Umbilical cord (tissue), 2 donors: ENCODE data around the gene CMTM5. TPM values are rescaled to one million over a fixed set of nuclear protein-coding genes. Genes with fewer than 3 reads are reported as not detected.
"Not testable (repeated sequence)": the region's sequence is repeated elsewhere in the genome, so short reads cannot be mapped to it uniquely, and the experiment has no call there.

ENCODE experiments used
- DNase-seq: peaks from one replicate; pipeline ENCODE4 v3.0.0-alpha.2; 2015; ENCODE audit warnings: low spot score
- total RNA-seq: library from RNA; depleted of rRNA; stranded (reverse); fragments of >200 nt; gene quantifications from one replicate; pipeline ENCODE4 v1.2.3, GENCODE V29; 2014; ENCODE audit warnings: low replicate concordance; ENCODE audit not compliant: insufficient read depth

Gene CMTM5
- total RNA-seq, 1 donor from 2014 or later, result 0.96 TPM

DNA sequence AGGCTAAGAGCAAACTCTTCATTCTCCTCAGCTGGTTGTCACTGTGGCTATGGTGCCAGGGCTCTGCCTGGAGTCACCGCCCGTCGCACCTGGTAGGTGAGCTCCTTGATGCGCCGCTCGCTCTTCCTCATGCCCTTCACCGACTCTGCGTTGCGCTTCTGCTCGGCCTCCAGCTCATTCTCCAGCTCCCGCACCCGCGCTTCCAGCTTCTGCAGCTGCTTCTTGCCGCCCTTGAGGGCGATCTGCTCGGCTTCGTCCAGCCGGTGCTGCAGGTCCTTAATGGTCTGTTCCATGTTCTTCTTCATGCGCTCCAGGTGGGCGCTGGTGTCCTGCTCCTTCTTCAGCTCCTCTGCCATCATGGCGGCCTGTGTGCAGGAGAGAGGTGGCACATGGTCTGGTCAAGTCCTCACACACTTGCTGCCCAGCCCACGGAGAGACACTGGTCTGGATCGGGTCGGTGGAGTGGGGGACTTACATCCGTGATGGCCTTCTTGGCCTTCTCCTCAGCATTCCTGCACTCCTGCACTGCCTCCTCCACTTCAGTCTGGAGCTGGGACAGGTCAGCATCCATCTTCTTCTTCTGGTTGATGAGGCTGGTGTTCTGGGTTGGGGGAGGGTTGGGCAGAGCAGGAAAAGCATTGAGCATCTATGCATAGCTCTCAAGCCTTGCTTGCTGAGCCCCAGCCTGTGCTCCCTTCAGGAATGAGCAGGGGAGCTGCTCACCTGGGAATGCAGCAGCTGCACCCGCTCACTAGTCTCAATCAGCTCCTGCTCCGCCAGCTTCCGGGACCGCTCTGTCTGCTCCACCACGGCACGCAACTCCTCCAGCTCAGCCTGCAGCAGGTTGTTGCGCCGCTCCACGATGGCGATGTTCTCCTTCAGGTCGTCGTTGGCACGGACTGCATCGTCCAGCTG is 38.3 kb downstream of the CMTM5 start:
- DNase-seq, result no peak

DNA sequence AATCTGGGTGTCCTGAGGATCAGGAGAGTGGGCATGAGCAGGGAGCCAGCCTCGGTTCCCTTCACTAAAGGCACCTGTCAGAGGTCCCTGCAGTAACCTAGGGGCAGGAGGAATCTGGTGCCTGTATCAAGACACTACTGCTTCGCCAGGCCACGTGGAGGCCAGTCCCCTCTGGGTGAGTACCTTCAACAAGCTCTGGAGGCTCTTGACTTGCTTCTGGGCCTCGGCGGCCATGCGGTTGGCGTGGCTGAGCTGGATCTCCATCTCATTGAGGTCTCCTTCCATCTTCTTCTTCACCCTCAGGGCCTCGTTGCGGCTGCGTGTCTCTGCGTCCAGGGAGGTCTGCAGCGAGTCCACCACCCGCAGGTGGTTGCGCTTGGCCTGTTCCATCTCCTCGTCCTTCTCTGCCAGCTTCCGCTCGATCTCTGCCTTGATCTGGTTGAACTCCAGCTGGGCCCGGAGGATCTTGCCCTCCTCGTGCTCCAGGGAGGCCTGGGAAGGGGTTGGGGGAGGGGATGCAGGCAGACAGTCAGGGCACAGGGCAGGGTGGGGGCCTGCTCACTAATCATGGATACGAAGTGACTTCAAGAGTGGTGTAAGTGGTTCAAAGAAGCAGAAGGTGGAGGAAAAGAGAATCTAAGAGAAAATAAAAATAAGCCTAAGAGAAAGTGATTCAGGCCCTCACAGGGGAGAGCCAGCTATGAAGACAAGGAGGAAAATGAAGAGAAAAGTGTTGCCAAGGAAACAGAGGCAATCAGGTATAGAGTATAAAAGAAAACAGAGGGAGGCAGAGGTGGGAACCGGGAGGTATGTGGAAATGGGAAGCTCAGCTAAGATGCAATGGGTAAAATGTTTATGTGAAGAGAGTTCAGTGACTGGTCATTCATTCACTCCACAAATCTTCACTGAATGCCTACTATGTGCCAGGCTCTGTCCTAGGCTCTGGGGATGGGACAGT is 39.3 kb downstream of the CMTM5 start:
- no peak for DNase-seq

DNA sequence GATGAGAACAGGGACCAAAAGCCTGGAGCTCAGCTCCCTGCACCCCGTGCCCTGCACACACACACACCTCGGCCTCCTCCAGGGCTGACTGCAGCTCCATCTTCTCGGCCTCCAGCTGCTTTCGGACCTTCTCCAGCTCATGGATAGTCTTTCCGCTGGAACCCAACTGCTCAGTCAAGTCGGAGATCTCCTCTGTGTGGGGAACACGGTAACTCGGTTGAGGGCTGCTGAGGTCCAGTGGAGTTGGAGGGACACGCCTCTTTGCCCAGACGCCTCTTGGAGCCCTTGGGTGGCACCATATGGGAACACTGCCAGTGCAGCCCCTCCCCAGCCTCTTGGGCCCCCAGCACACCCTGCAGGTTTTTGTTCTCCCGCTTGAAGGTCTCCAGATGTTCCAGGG is 40.0 kb downstream of the CMTM5 start:
- DNase-seq, result no peak

DNA sequence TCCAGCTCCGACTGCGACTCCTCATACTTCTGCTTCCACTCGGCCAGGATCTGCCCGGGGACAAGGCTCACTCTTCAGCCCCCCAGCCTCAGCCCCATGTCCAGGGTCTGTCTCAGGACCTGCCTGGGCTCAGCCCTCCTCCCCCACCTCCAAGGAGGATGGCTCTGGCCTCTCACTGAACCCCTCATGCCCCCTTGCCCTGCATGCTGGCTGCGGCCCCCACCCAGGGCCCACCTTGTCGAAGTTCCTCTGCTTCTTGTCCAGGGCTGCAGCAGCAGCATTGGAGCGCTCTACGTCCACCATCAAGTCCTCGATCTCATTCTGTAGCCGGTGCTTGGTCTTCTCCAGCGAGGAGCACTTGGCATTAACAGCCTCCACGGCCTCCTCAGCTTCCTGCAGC is 40.4 kb downstream of the CMTM5 start:
- DNase-seq, result not testable (repeated sequence)

DNA sequence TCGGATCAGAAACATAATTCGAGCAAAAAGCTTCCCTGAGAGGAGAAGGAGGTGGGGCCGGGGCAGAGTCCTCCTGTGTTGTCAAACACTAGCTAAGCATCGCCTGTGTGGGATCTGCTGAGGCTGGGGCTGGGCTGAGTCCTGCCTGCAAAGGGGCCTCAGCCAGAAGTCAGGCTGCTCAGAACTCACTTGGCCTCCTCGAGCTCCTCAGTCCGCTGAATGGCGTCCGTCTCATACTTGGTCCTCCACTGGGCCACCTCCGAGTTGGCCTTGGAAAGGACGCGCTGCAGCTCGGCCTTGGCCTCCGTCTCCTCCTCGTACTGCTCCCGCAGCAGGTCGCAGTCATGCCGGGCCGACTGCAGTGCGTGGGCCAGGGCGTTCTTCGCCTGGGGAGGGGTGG is 41.2 kb downstream of the CMTM5 start:
- DNase-seq, result no peak

DNA sequence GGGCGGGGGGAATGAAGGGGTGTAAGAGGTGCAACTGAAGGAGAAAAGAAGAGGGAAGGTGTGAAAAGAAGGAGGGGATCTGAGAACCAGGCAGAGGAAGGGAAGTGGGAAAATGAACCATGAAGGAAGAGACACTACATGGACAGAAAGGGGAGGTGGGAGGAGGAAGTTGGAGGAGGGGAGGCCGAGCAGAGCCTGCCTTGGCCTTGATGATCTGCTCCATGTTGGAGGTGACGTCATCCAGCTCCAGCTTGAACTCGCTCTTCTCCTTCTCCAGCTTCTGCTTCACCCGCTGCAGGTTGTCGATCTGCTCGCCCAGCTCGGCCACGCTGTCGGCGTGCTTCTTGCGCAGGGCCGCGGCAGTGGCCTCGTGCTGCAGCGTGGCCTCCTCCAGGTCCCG is 42.8 kb downstream of the CMTM5 start:
- DNase-seq, result not testable (repeated sequence)

DNA sequence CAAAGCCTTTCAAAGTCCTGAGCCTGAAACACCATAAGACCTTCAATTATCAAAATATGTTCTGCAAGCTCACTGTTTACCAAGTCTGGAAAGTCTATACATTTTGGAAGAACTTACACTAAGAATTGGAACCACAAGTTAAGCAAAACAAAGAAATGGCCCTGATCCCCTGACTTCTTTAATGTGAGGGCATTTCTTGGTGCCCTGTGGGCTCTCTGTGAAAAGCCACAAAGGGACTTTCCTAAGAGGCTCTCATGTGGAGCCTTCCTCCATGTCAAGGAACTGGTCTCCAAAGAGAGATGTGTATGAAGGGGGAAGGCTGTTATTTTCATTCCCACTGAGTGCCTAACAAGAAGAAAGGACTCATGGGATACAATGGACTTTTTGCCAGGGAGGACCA is 44.7 kb downstream of the CMTM5 start:
- no peak for DNase-seq

DNA sequence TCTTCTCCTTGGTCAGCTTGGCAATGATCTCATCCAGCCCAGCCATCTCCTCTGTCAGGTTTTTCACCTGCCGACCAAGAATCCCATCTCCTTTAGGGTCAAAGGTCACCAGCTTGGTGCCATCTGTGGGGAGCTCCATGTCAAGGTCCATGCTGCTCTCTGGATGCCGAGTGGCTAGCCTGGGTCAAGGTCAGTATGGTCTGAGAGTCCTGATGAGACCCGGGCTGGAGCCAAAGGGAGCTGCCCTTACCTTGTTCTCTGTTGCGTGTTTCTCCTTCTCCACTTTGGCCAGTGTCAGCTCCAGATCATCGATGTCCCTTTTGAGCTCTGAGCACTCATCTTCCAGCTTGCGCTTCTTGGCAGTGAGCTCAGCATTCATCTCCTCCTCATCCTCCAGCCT is 46.8 kb downstream of the CMTM5 start:
- no peak for DNase-seq

DNA sequence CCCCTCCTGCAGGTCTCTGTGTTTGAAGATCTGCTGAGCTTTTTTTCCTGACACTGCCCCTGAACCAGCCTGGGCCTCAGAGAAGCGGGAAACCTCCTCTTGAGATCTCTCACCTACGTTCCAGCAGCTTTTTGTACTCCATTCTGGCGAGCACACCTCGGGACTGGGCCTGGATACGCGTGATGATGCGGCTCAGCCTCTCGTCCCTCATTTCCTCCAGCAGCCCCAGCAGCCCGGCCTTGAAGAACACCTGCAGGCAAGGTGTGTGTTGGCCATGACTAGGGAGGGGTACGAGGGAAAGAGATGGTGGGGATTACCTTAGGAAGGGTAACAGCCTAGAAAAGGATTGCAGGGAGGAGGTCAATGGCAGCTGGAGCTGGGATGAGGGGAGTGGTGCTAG is 48.3 kb downstream of the CMTM5 start:
- DNase-seq, result no peak

DNA sequence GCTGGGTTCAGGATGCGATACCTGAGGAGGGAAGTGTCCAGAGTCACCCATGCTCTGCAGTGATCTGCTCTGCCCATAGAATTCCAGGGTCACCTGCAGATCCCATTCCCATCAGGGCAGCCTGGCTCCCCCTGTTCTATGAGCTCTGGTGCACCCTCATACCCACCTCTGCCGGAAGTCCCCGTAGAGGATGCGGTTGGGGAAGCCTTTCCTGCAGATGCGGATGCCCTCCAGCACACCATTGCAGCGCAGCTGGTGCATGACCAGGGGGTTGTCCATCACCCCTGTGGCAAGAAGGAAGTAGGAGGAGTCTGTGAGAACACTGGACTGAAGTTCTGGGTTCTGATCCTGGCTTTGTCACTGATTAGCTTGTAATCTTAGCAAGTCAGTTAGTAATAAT is 49.0 kb downstream of the CMTM5 start:
- DNase-seq, result not testable (repeated sequence)

DNA sequence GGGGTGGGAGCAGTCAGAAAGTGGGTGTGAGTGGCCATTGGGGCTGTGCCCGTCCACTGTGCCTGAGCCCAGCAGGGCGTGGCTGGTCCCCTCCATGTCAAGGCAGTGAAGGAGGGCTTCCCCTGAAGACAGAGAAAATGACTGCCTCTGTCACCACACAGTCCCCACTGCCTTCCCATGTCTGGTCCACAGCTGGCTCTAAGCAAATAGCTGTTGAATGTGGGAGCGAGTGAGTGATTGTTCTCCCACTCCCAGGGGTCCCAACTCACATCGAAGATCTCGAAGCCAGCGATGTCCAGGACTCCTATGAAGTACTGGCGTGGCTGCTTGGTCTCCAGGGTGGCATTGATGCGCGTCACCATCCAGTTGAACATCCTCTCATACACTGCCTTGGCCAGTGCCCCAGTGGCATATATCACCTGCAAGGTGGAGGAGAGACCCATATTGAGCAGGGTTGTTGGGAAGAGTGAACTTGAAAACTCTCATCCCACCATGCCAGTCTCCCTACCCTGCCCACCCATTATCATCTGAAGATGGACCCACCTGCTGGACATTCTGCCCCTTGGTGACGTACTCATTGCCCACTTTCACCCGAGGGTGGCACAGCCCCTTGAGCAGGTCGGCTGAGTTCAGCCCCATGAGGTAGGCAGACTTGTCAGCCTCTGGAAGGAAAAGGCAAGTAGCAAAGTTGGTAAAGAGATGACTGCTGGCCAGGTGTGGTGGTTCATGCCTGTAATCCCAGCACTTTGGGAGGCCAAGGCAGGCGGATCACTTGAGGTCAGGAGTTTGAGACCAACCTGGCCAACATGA is 52.0 kb downstream of the CMTM5 start:
- DNase-seq, result no peak

Other genes starting within 250 kb of the CMTM5 start
- gene SLC7A8, start 193.4 kb upstream of the CMTM5 start, total RNA-seq, result 25.0 TPM
- not detected for gene RNF212B, start 139.1 kb upstream of the CMTM5 start, total RNA-seq
- 12.3 TPM for gene HOMEZ, start 90.9 kb upstream of the CMTM5 start, total RNA-seq
- 4.1 TPM for gene PPP1R3E, start 74.2 kb upstream of the CMTM5 start, total RNA-seq
- gene BCL2L2, start 70.2 kb upstream of the CMTM5 start, total RNA-seq, result 20.0 TPM
- gene PABPN1, start 55.6 kb upstream of the CMTM5 start, total RNA-seq, result 24.1 TPM
- gene SLC22A17, start 24.2 kb upstream of the CMTM5 start, total RNA-seq, result 38.8 TPM
- 12.5 TPM for gene EFS, start 11.9 kb upstream of the CMTM5 start, total RNA-seq
- not detected for gene IL25, start 4.2 kb upstream of the CMTM5 start, total RNA-seq
- gene MYH6, start 31.2 kb downstream of the CMTM5 start, total RNA-seq, result not detected
- under 0.01 TPM for gene MYH7, start 58.6 kb downstream of the CMTM5 start, total RNA-seq
- 43.3 TPM for gene NGDN, start 92.7 kb downstream of the CMTM5 start, total RNA-seq
- gene ZFHX2, start 174.7 kb downstream of the CMTM5 start, total RNA-seq, result 0.96 TPM
- 11.8 TPM for gene THTPA, start 179.2 kb downstream of the CMTM5 start, total RNA-seq
- gene AP1G2, start 190.7 kb downstream of the CMTM5 start, total RNA-seq, result 23.1 TPM
- 0.48 TPM for gene JPH4, start 201.7 kb downstream of the CMTM5 start, total RNA-seq